Cardiac fibroblast (primary cell): ENCODE measurements around the gene TRHDE.

Experiments
- DNase-seq, 2 donors: peaks; one replicate each; pipeline versions ENCODE4 v3.0.0 to v3.0.0-alpha.2; 2010; ENCODE audit warnings: low read depth in 2 of 2
- H3K4me3 ChIP-seq, 2 donors: replicated peaks in 1 of 2; 1 replicate in 1 of 2; 2 replicates in 1 of 2; pipeline ENCODE4 v1.5.1; 2011; ENCODE audit warnings: low read depth in 2 of 2, low read length in 2 of 2, mild to moderate bottlenecking in 2 of 2, moderate library complexity in 1 of 2
- CTCF ChIP-seq: IDR thresholded peaks from one replicate; pipeline ENCODE4 v1.5.1; 2011; ENCODE audit warnings: low read depth, mild to moderate bottlenecking, low read length, inconsistent platforms

TRHDE gene

GRCh38 chr12:72673853-72674252 is 401.7 kb downstream of the TRHDE start:
- no peak overlapping the region for H3K4me3 ChIP-seq
- no peak for DNase-seq
- no peak for TF ChIP-seq CTCF

- no peak for DNase-seq
- TF ChIP-seq CTCF: no peak
- H3K4me3 ChIP-seq: no peak overlapping the region
These were observed 404.4 kb downstream of the TRHDE start for GRCh38 chr12:72676556-72676955.

- H3K4me3 ChIP-seq: no peak overlapping the region
- no peak for DNase-seq
- TF ChIP-seq CTCF: no peak
These were observed 405.0 kb downstream of the TRHDE start for GRCh38 chr12:72677139-72677538.

GRCh38 chr12:72677846-72678245 is 405.7 kb downstream of the TRHDE start:
- no peak for TF ChIP-seq CTCF
- H3K4me3 ChIP-seq: no peak overlapping the region
- DNase-seq: no peak

- TF ChIP-seq CTCF: no peak
- H3K4me3 ChIP-seq: no peak overlapping the region
- no peak for DNase-seq
These were observed 407.1 kb downstream of the TRHDE start for GRCh38 chr12:72679147-72679757.

- DNase-seq: no peak
- H3K4me3 ChIP-seq: no peak overlapping the region
- TF ChIP-seq CTCF: no peak
These were observed 408.9 kb downstream of the TRHDE start for GRCh38 chr12:72681028-72681427.

GRCh38 chr12:72684491-72684890 is 412.3 kb downstream of the TRHDE start:
- no peak for TF ChIP-seq CTCF
- DNase-seq: no peak
- H3K4me3 ChIP-seq: no peak overlapping the region
